Adrenal gland (tissue), 5 donors: ENCODE measurements around the gene PLAC1.

Experiments
- POLR2A ChIP-seq, 2 donors: fragments of 450-650 bp; IDR thresholded peaks; one replicate each; pipeline ENCODE4 v1.6.1; 2017; ENCODE audit warnings: antibody characterized with exemption in 2 of 2, mild to moderate bottlenecking in 2 of 2, moderate library complexity in 1 of 2
- TF ChIP-seq, protein P1 (sequence below), 6 experiments: fragments of 450-650 bp in 4 of 6; fragments of 200-600 bp in 2 of 6; sonication (generic) in 1 of 6; IDR thresholded peaks; 1 replicate in 5 of 6; 2 replicates in 1 of 6; pipeline versions ENCODE4 v1.5.1 to v1.8.0; 2016 to 2021; ENCODE audit warnings: antibody characterized with exemption in 6 of 6, mild to moderate bottlenecking in 2 of 6, moderate library complexity in 1 of 6
- donor health status: DM: no; HTN: no; CAD: no.

DNA sequence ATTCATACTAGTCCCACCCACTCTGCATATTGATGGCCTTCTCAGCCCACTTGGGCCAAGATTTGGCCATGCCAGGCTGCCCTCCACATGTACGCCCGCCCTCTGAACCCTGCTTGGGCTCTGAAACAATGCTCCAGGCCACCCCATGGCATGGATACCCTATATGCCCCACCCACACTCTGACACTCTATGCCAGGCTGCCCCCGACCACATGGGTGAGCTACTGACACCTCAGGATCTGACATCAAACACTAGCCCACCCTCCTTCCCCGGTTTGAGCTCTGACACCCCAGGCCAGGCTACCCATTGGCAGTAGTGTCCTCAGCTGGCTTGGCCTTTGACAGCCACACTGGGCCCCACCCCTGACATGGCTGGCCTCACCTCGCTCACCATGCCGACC lies 128.8 kb downstream of the PLAC1 start:
- TF ChIP-seq, protein P1, sequence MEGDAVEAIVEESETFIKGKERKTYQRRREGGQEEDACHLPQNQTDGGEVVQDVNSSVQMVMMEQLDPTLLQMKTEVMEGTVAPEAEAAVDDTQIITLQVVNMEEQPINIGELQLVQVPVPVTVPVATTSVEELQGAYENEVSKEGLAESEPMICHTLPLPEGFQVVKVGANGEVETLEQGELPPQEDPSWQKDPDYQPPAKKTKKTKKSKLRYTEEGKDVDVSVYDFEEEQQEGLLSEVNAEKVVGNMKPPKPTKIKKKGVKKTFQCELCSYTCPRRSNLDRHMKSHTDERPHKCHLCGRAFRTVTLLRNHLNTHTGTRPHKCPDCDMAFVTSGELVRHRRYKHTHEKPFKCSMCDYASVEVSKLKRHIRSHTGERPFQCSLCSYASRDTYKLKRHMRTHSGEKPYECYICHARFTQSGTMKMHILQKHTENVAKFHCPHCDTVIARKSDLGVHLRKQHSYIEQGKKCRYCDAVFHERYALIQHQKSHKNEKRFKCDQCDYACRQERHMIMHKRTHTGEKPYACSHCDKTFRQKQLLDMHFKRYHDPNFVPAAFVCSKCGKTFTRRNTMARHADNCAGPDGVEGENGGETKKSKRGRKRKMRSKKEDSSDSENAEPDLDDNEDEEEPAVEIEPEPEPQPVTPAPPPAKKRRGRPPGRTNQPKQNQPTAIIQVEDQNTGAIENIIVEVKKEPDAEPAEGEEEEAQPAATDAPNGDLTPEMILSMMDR (IDR thresholded peaks at IDR 0.05), result no peak
- no peak for TF ChIP-seq POLR2A (IDR thresholded peaks at IDR 0.05)
